Erythroblast (primary cell): ENCODE data around the gene MAST4.

Experiments
- GATA1 ChIP-seq: IDR thresholded peaks from 2 replicates; pipeline ENCODE4 v1.6.1; 2011; ENCODE audit warnings: low read depth, mild to moderate bottlenecking, control low read depth, low read length, moderate library complexity
- POLR2A ChIP-seq: IDR thresholded peaks from 2 replicates; pipeline ENCODE4 v1.6.1; 2011; ENCODE audit warnings: mild to moderate bottlenecking, low read length

GRCh38 chr5:67120032-67120431 is 523.8 kb downstream of the MAST4 start:
- no peak for TF ChIP-seq POLR2A
- no peak for TF ChIP-seq GATA1
